NCI-H446 (cell line): ENCODE results near the gene CBLB.
"Not testable (repeated sequence)": the region's sequence is repeated elsewhere in the genome, so short reads cannot be mapped to it uniquely, and the experiment has no call there.

ENCODE experiments used
- DNase-seq, 2 experiments: peaks; one replicate each; lab custom pipeline; 2025; lab: John Stamatoyannopoulos, UW

CBLB gene

GRCh38 chr3:105752791-105753415, 115.9 kb downstream of the CBLB start:
- DNase-seq, result no peak

DNA sequence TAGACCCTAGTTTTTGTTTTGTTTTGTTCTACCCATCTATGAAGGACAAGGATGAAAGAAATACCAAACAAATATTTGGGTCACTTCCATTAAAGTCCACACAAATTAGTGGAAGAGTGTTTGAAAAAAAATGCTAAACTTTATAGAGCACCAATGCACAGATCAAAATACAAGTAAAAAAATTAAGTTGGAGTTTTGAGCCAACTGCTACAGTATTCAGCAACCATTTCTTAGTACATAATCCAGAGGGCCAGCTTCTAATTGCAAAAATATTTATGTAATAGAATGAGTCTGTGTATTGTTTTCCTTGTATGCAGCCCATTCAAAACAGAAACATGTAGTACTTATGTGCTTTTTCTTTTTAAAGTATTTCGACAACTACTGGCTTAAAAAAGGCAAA, 121.1 kb downstream of the CBLB start:
- no peak for DNase-seq

DNA sequence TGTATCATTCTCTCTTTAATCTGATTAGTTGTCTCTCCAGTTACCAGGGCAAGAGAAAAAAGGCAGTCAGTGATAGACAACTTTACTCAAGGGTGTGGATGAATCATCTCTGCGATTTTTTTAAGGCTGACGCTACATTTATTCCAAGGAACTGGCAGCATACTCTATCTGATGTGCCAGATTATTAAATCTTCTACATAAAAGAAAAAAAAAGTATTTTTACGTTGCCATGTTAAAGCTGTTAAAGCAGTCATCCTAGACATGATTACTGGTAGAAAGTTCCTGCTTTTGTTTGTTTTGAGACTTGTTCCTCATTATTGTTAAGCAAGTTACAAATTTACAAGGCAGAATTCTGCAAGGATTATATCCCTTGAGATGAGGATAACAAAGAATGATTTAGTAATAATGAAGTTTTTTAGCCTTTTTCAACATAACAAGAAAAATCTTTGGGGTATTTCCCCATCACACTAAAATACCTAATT, 121.7 kb downstream of the CBLB start:
- peak; percentile 63 to 72 for DNase-seq

GRCh38 chr3:105746231-105746996, 122.4 kb downstream of the CBLB start:
- no peak for DNase-seq

DNA sequence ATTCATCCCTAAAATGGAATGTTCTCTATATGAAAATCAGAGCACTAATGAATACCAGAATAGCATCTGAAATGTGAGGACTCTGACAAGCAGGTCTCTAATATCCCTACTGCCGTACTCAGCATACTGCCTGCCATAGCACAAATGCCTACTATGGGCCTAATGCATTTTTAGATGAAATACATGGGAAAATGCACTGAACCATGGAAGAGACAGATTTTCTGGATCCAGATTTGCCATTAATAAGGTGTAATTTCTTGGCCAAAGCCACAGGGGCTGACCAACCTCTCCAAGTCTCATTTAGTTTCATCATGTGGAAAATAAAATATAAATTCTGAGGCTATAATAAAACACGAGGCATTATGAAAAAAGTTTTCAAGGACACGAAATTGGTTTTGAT, 123.8 kb downstream of the CBLB start:
- peak in 1 of 2 experiments; percentile 55 for DNase-seq

DNA sequence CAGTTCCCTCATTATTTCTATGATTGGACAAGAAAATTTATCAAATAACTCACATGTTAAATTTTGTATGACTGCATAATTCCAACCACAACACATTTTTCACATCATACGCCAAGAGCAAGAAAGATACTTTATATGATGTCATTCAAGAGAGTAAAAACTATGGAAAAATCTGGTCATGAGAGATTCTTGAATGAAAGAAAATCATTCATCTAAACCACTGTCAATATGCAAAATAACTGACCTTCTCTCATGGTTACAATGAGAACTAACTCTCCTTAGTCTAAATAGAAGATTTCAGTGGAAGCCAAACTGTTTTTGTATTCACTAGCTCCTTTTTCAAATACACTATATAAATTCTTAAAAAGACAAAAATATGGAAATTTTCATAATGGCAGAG, 124.6 kb downstream of the CBLB start:
- no peak for DNase-seq

- no peak for DNase-seq
Measured at GRCh38 chr3:105733356-105733755, 135.5 kb downstream of the CBLB start.

DNA sequence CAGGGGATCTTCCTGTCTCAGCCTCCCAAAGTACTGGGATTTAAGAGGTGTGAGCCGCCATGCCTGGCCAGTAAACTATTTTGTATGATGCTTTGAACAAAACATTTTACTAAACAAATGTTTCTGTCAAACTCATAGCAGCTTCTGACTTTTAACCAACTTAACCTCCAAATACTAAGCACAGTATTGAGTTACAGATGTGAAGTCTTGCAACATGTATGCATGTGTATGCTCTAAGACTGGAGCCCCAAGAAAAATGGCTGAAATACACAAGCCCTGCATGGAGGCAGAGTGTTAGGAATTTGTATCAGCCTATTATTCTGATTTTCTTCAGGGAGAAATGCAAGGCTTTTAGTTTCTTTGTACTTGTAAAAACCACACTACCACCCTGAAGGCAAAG, 137.1 kb downstream of the CBLB start:
- no peak for DNase-seq

GRCh38 chr3:105730801-105731354, 137.9 kb downstream of the CBLB start:
- DNase-seq, result no peak

GRCh38 chr3:105729667-105730066, 139.1 kb downstream of the CBLB start:
- DNase-seq, result no peak

DNA sequence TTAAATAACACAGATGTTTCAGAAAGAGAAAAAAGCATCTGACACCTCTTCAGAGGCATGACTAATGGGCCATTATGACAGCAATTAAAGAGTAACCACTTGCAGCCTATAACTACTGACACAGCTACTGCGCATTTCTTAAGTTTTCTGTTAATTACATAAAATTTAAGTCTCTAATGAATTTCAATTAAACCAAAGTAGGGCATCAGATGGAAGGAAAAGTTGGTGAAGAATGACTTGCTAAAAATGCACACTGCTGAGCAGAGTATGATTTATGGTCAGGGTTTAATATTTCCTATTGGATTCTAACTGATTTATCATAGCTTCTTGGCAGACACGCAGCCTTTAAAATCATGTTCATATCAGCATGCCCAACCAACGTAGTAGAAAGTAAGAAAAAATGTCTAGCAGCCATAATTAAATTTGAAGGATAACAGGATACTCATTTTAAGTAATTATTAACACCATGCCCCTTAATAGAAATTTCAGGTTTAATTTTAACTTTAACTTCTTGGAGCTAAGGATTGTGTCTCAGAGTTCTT, 140.0 kb downstream of the CBLB start:
- DNase-seq, result no peak

DNA sequence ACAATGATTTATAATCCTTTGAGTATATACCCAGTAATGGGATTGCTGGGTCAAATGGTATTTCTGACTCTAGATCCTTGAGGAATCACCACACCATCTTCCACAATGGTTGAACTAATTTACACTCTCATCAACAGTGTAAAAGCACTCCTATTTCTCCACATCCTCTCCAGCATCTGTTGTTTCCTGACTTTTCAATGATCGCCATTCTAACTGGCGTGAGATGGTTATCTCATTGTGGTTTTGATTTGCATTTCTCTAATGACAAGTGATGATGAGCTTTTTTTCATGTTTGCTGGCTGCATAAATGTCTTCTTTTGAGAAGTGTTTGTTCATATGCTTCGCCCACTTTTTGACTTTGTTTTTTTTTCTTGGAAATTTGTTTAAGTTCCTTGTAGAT, 141.8 kb downstream of the CBLB start:
- not testable (repeated sequence) for DNase-seq

DNA sequence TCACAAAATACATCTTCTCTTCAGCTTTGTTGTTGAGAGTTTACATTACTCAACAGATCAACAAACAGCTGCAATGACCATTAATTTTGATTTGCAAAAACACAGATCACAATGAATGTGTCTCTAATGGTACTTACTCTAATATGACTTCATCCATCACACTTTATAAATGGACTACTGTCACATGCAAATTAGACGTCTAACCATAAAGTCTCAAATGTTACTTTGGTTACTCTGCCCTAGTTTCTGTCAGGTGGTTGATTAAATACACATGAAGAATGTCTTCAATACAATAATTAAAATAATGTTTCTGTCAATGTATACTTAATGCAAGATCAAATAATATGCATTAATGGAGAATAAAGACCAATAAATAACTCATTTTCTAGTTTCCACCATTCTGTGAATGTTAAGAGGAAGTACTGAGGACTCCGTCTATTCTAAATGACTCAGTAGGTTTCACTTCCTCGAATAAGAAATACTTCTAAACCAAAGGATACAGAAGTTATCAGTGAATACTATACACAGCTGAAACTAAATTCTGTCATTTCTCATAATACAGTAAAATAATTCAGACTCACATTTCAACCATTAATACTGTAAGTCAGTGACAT, 145.8 kb downstream of the CBLB start:
- no peak for DNase-seq

GRCh38 chr3:105719791-105720190, 149.0 kb downstream of the CBLB start:
- DNase-seq, result no peak

GRCh38 chr3:105715372-105715771, 153.4 kb downstream of the CBLB start:
- DNase-seq, result no peak

DNA sequence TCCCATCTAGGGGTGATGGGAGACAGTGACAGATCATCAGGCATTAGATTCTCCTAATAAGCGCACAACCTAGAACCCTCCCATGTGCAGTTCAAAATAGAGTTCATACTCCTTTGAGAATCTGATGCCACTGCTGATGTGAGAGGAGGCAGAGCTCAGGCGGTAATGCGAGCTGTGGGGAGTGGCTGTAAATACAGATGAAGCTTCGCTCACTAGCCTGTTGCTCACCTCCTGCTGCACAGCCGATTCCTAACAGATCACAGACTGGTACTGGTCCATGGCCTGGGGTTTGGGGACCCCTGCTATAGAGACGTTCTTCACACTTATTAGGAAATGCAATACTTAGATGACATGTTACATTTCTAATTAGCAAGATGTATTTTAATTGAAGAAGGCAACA, 154.4 kb downstream of the CBLB start:
- no peak for DNase-seq

GRCh38 chr3:105708980-105709379, 159.8 kb downstream of the CBLB start:
- no peak for DNase-seq

DNA sequence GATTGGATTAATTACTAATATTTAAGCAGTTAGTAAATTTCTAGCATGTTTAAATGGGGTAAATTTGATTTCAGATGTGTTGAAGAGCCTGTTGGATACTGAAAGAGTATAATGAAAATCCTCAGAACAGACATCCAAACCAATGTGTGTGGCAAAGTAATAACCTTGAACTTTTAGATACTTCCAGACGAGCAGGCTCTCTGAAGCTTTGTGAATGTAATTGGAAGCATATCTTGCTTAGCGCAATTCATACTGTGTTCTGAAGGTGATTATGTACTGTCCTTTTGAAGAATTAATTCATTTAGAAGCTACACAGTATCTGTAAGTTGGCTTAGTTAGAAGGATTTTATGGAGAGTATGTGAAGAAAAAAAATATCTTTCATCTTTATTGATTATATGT, 161.8 kb downstream of the CBLB start:
- no peak for DNase-seq

GRCh38 chr3:105704726-105705410, 163.9 kb downstream of the CBLB start:
- no peak for DNase-seq

DNA sequence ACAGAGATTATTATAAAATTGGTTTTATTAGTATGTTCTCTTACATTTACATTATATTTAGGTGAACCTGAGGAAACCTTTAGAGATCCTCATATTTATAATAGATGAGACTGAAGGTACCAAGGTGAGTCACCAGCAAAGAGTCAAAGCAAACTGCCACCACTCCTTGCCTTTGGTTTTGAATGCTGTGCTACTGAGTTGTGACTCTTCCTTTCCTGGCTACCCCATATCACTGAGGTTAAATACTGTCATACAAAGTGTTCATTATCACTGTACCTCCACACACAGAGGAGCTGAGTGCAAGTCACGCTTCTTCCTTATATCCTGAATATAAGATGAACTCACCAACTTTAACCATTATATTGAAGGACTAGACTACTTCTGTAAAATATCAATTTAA, 168.2 kb downstream of the CBLB start:
- DNase-seq, result no peak

- peak in 1 of 2 experiments; percentile 4 for DNase-seq
Measured at GRCh38 chr3:105691633-105692032, 177.2 kb downstream of the CBLB start.

DNA sequence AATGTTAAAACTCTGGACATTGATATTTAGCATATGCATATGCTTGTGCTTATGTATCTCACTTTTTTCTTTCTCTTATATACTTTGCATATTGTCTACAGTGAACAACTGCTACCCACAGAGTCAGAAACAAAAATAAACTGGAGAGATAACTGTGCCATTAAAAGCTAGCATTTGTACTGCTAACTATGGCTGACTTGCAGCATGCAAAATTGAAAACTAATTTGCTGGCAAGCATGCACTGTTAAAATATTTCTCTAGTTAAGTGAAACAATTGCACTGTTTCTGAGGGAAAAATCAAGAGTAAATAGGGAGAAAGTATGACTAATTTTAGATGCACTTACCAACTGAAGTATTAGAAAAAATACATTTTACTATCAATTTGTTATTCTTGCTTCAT, 177.8 kb downstream of the CBLB start:
- no peak for DNase-seq
